Activated T-helper 9 cell treated with anti-CD3 and anti-CD28 coated beads, Interleukin-2, amount 50 U/mL, for 16 hours (primary cell): ENCODE data around the gene SRRM3.
A peak's percentile ranks its signal among the peaks of the same experiment; 100 is the strongest.
"Not testable (repeated sequence)": the region's sequence is repeated elsewhere in the genome, so short reads cannot be mapped to it uniquely, and the experiment has no call there.

Experiments
- DNase-seq: peaks from one replicate; pipeline ENCODE4 v3.0.0-alpha.2; 2020; ENCODE audit warnings: low read depth

Gene SRRM3

GRCh38 chr7:76201732-76202665 is at the start of gene SRRM3:
Gene SRRM3, plus strand, starts transcription at chr7:76201896. Its CDS starts 33,171 bp downstream, at chr7:76235067.
- peak; percentile 74 for DNase-seq

- no peak for DNase-seq
Measured at GRCh38 chr7:76151932-76152331, 49.8 kb upstream of the SRRM3 start.

- DNase-seq: not testable (repeated sequence)
Measured at GRCh38 chr7:76153571-76154230, 48.0 kb upstream of the SRRM3 start.

- no peak for DNase-seq
Measured at GRCh38 chr7:76155938-76156337, 45.8 kb upstream of the SRRM3 start.

GRCh38 chr7:76156992-76157685 is 44.6 kb upstream of the SRRM3 start:
- DNase-seq: not testable (repeated sequence)

DNA sequence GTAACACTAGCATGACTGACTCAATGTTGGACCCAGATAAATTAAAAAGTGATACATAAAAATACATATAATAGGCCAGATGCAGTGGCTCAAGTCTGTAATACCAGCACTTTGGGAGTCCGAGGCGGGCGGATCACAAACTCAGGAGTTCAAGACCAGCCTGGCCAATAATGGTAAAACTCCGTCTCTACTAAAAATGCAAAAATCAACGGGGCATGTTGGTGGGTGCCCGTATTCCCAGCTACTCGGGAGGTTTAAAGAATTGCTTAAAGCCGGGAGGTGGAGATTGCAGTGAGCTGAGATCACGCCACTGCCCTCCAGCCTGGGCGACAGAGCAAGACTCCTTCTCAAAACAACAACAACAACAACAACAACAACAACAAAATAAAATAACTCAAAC is 43.3 kb upstream of the SRRM3 start:
- DNase-seq: not testable (repeated sequence)

DNA sequence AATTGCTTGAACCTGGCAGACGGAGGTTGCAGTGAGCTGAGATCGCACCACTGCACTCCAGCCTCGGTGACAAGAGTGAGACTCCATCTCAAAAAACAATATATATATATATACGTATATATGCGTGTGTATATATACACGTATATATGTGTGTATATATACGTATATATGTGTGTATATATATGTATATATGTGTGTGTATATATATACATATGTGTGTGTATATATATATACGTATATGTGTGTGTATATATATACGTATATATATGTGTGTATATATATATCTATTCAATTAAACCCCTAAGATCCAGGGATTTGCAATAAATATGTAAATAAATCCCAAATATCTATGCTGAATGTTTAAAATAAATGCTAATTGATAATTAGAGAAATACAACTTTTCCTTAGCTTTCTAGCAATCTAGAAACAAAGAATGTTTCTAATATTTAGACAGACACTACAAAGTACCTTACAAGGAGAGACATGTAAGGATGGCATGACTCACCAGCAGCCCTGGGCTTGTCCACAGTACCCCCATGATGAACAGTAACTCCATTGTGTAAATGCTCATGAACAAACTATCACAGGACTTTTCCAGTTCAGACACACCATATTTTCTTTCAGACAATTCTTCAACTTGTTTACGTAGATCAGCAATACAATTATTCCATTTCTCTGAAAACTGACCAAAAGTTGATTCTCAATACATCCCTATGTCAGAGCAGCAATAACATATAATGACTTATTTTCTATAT is 39.1 kb upstream of the SRRM3 start:
- DNase-seq: not testable (repeated sequence)

DNA sequence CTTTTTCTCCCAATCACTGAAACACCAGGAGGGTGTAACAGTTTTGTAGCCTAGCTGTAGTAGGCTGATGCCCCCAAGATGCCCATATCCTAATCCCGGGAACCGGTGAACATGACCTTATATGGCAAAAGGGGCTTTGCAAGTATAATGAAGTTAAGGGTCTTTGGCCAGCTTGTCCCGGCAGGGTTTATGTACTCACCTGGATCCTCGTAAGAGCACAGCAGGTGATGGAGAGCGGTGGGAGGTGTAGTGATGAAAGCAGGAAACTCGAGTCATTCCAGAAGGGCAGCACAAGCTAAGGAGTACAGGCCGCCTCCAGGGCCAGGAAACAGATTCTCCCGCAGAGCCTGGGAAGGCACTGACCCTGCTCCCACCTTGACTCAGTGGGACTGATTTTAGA is 37.9 kb upstream of the SRRM3 start:
- DNase-seq: not testable (repeated sequence)

- no peak for DNase-seq
Measured at GRCh38 chr7:76165106-76165972, 36.4 kb upstream of the SRRM3 start.

DNA sequence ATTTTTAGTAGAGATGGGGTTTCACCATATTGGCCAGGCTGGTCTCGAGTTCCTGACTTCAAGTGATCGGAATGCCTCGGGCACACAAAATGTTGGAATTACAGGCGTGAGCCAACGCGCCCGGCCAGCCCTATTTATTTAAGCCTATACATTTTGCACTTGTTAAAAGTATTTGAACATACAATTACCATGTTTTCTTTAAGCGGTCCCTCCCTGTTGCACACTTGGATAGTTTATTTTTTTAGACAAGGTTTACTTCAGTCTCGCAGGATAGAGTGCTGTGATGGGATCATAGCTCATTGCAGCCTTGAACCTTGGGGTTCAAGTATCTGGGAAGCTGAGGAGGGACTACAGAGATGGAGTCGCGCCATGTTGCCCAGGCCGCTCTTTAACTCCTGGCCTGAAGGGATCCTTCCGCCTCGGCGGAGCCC is 35.7 kb upstream of the SRRM3 start:
- DNase-seq: no peak

- peak; percentile 88 for DNase-seq
Measured at GRCh38 chr7:76166404-76167255, 35.1 kb upstream of the SRRM3 start.

GRCh38 chr7:76173566-76174205 is 28.0 kb upstream of the SRRM3 start:
- DNase-seq: no peak

DNA sequence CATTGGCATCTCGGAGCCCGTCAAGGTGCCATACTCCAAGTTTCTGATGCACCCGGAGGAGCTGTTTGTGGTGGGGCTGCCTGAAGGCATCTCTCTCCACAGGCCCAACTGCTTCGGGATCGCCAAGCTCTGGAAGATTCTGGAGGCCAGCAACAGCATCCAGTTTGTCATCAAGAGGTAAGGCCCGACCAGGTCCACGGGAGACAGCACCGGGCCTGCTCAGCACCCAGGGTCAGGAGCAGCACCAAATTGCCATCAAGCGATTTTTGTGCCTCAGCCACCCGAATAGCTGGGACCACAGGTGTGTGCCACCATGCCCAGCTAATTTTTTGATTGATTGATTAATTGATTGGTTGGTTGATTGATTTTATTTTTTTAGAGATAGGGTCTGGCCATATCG is 24.7 kb upstream of the SRRM3 start:
- DNase-seq: not testable (repeated sequence)

DNA sequence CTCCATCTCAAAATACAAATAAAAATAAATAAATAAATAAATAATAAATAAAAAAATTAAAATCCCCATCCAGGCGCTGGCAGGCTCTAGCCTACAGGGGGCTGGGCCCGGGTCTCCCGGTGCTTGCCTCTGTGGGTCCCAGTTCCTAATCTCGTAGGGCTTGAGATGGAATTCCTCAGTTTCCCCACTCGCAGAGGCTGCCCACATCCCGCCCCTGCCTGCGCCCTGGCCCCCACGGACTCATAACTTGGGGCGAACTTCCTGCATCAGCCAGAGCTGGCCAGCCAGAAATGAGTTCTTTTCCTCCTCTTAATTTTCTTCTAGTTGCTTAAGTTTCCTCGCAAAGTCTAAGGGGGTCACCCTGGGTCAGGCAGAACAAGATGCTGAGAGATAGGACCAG is 22.0 kb upstream of the SRRM3 start:
- no peak for DNase-seq

- no peak for DNase-seq
Measured at GRCh38 chr7:76182225-76182960, 19.3 kb upstream of the SRRM3 start.

DNA sequence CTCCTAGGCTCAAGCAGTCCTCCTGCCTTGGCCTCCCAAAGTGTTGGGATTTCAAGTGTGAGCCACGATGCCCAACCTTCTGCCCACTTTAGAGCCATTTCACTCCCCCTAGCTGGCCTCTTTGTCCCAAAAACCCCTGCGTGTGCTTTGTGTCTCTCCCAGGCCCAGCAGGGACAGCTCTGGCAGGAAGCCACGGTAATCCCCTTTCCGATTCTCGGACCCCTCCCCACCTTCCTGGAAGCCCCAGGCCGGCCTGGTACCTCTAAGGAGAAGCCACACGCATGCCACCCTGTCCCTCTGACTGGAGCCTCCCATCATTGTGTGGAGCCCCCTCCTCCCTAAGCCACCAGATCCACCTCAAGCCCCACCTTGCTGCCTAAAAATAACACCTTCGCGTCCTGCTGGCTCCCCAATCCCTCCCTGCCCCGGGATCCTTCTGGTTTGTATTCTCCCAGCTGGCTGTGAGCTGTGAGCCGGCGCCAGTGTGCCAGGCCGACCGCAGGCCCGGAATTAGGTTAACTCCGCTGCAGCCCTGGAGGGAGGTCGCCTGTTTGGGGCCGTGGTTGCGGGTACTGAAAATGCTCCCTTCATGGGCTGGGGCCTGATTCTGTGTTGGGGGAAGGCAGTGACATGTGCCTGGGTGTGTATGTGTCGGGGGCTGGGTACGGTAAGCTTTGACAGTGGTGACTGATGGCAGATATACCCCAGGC is 16.4 kb upstream of the SRRM3 start:
- no peak for DNase-seq

DNA sequence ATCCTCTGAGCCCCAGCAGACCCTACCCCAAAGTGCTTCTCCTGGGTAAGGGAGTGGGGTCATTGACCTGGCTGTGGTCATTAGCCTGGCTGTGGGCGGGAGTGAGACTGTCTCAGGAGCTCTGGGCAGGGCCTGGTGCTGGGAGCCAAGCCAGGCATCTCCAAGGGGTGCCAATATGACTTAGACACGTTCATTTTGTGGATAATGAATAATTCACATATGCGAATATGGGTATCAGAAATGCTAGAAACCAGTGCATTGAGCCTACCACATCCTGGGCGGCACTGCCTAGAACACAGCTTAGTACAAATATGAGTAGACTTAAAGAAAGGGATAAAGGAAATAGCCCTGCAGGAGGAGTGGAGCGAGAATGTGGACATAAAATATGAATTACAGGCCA is 14.4 kb upstream of the SRRM3 start:
- no peak for DNase-seq

- DNase-seq: no peak
Measured at GRCh38 chr7:76189276-76189675, 12.4 kb upstream of the SRRM3 start.
